Stimulated activated CD8-positive, alpha-beta memory T cell treated with anti-CD3 and anti-CD28 coated beads, Interleukin-12 subunit alpha, Interleukin-12 subunit beta, amount 100 ng/mL, for 24 hours (primary cell): ENCODE measurements around the gene SOD1.
"Not testable (repeated sequence)": the region's sequence is repeated elsewhere in the genome, so short reads cannot be mapped to it uniquely, and the experiment has no call there.

Experiments used
- DNase-seq: peaks from one replicate; pipeline ENCODE4 v3.0.0-alpha.2; 2020; ENCODE audit errors: extremely low read depth

The SOD1 gene

GRCh38 chr21:31659536-31660258 lies at the start of gene SOD1:
SOD1 (plus strand) TSS chr21:31659693; CDS start chr21:31659770, 77 bp downstream.
- DNase-seq = peak; percentile 87

- no peak for DNase-seq
Measured at GRCh38 chr21:31611445-31611844, 48.0 kb upstream of the SOD1 start.

GRCh38 chr21:31612894-31613785 lies 46.4 kb upstream of the SOD1 start:
- no peak for DNase-seq

GRCh38 chr21:31614705-31615104 lies 44.8 kb upstream of the SOD1 start:
- DNase-seq = no peak

- no peak for DNase-seq
Measured at GRCh38 chr21:31616216-31616615, 43.3 kb upstream of the SOD1 start.

GRCh38 chr21:31618696-31619430 lies 40.6 kb upstream of the SOD1 start:
- DNase-seq = no peak

GRCh38 chr21:31622397-31622796 lies 37.1 kb upstream of the SOD1 start:
- DNase-seq = no peak

GRCh38 chr21:31623664-31624063 lies 35.8 kb upstream of the SOD1 start:
- no peak for DNase-seq

GRCh38 chr21:31624181-31624580 lies 35.3 kb upstream of the SOD1 start:
- no peak for DNase-seq

GRCh38 chr21:31624961-31625491 lies 34.5 kb upstream of the SOD1 start:
- no peak for DNase-seq

- DNase-seq = no peak
Measured at GRCh38 chr21:31629972-31630711, 29.4 kb upstream of the SOD1 start.

- not testable (repeated sequence) for DNase-seq
Measured at GRCh38 chr21:31631881-31632280, 27.6 kb upstream of the SOD1 start.

GRCh38 chr21:31634993-31635392 lies 24.5 kb upstream of the SOD1 start:
- no peak for DNase-seq

- no peak for DNase-seq
Measured at GRCh38 chr21:31636874-31637273, 22.6 kb upstream of the SOD1 start.

GRCh38 chr21:31641416-31641922 lies 18.0 kb upstream of the SOD1 start:
- no peak for DNase-seq

- DNase-seq = no peak
Measured at GRCh38 chr21:31644643-31645042, 14.8 kb upstream of the SOD1 start.

- no peak for DNase-seq
Measured at GRCh38 chr21:31647650-31648049, 11.8 kb upstream of the SOD1 start.

- DNase-seq = no peak
Measured at GRCh38 chr21:31650930-31651329, 8.6 kb upstream of the SOD1 start.

GRCh38 chr21:31651491-31651890 lies 8.0 kb upstream of the SOD1 start:
- not testable (repeated sequence) for DNase-seq

GRCh38 chr21:31654340-31654739 lies 5.2 kb upstream of the SOD1 start:
- no peak for DNase-seq
